HEK293 (cell line): ENCODE data around the gene PEX6.

Experiments
- CTCF ChIA-PET: fragments of 350-600 bp; formaldehyde crosslinking; extraction: SDS; loops from one replicate; lab custom pipeline; 2021; ENCODE audit warnings: antibody characterized with exemption; lab: Yijun Ruan, JAX
- POLR2A ChIA-PET: fragments of 300-600 bp; formaldehyde crosslinking; extraction: SDS; loops from one replicate; lab custom pipeline; 2020; ENCODE audit warnings: antibody characterized with exemption, inconsistent platforms; lab: Yijun Ruan, JAX
- H3K27ac ChIP-seq: fragments of 200-500 bp; sonication (Bioruptor generic); 2 replicates; pipeline ENCODE4 v1.5.1; 2014; ENCODE audit warnings: low read depth, low read length, control low read depth, inconsistent platforms; ENCODE audit errors: extremely low read depth
- H3K36me3 ChIP-seq, 2 experiments: fragments of 200-500 bp in 1 of 2; sonication (Bioruptor generic) in 1 of 2; 1 replicate in 1 of 2; 2 replicates in 1 of 2; pipeline ENCODE4 v1.5.1; 2014 to 2017; ENCODE audit warnings: inconsistent platforms in 2 of 2, low read length in 2 of 2; ENCODE audit not compliant: control insufficient read depth in 2 of 2, insufficient read depth in 1 of 2
- H3K4me1 ChIP-seq: fragments of 200-500 bp; sonication (Bioruptor generic); 2 replicates; pipeline ENCODE4 v1.5.1; 2014; ENCODE audit warnings: mild to moderate bottlenecking, low read length, inconsistent platforms; ENCODE audit not compliant: control insufficient read depth, insufficient read depth
- H3K4me3 ChIP-seq: 2 replicates; pipeline ENCODE4 v1.5.1; 2011; ENCODE audit warnings: low read depth, mild to moderate bottlenecking, control low read depth, low read length, moderate library complexity
- H3K9me3 ChIP-seq: fragments of 200-500 bp; sonication (Bioruptor generic); 2 replicates; pipeline ENCODE4 v1.5.1; 2014; ENCODE audit warnings: low read depth, low read length, inconsistent platforms; ENCODE audit not compliant: control insufficient read depth, insufficient read depth
- KLF16 ChIP-seq: fragments of 450-650 bp; formaldehyde crosslinking; IDR thresholded peaks from 2 replicates; pipeline ENCODE4 v1.5.1; 2017; ENCODE audit warnings: missing biosample characterization, missing genetic modification characterization
- MYNN ChIP-seq: fragments of 450-650 bp; formaldehyde crosslinking; IDR thresholded peaks from 2 replicates; pipeline ENCODE4 v1.5.1; 2016; ENCODE audit warnings: missing biosample characterization, missing genetic modification characterization, borderline replicate concordance
- OVOL3 ChIP-seq: fragments of 450-650 bp; formaldehyde crosslinking; IDR thresholded peaks from 2 replicates; pipeline ENCODE4 v1.5.1; 2016; ENCODE audit warnings: missing biosample characterization, missing genetic modification characterization
- PRDM1 ChIP-seq: fragments of 450-650 bp; formaldehyde crosslinking; IDR thresholded peaks from 2 replicates; pipeline ENCODE4; 2016; ENCODE audit warnings: missing biosample characterization, missing genetic modification characterization
- ZBTB1 ChIP-seq: fragments of 450-650 bp; formaldehyde crosslinking; IDR thresholded peaks from 2 replicates; pipeline ENCODE4 v1.5.1; 2016; ENCODE audit warnings: missing biosample characterization, missing genetic modification characterization
- ZIC2 ChIP-seq: fragments of 450-650 bp; formaldehyde crosslinking; IDR thresholded peaks from 2 replicates; pipeline ENCODE4 v1.5.1; 2016; ENCODE audit warnings: missing biosample characterization, missing genetic modification characterization
- ZNF112 ChIP-seq: fragments of 450-650 bp; formaldehyde crosslinking; IDR thresholded peaks from 2 replicates; pipeline ENCODE4 v1.5.0; 2017; ENCODE audit warnings: missing biosample characterization, missing genetic modification characterization
- ZNF121 ChIP-seq: fragments of 450-650 bp; formaldehyde crosslinking; IDR thresholded peaks from 2 replicates; pipeline ENCODE4 v1.5.1; 2016; ENCODE audit warnings: missing biosample characterization, missing genetic modification characterization
- ZNF133 ChIP-seq: fragments of 450-650 bp; formaldehyde crosslinking; IDR thresholded peaks from 2 replicates; pipeline ENCODE4 v1.5.1; 2016; ENCODE audit warnings: missing biosample characterization, missing genetic modification characterization
- ZNF169 ChIP-seq: fragments of 450-650 bp; formaldehyde crosslinking; IDR thresholded peaks from 2 replicates; pipeline ENCODE4 v1.5.1; 2016; ENCODE audit warnings: missing biosample characterization, missing genetic modification characterization
- ZNF23 ChIP-seq: fragments of 450-650 bp; formaldehyde crosslinking; IDR thresholded peaks from 2 replicates; pipeline ENCODE4 v1.5.1; 2016; ENCODE audit warnings: missing biosample characterization, missing genetic modification characterization, borderline replicate concordance
- ZNF274 ChIP-seq, 2 experiments: fragments of 200-500 bp in 1 of 2; fragments of 450-650 bp in 1 of 2; sonication (Bioruptor generic) in 1 of 2; formaldehyde crosslinking in 1 of 2; IDR thresholded peaks; 2 replicates each; pipeline versions ENCODE4 v1.5.1 to v1.6.1; 2014 to 2016; ENCODE audit warnings: borderline replicate concordance in 1 of 2, inconsistent platforms in 1 of 2, low read length in 1 of 2, missing biosample characterization in 1 of 2, missing genetic modification characterization in 1 of 2
- ZNF292 ChIP-seq: fragments of 450-650 bp; formaldehyde crosslinking; IDR thresholded peaks from 2 replicates; pipeline ENCODE4 v1.5.1; 2016; ENCODE audit warnings: low read depth, missing biosample characterization, missing genetic modification characterization, borderline replicate concordance
- ZNF335 ChIP-seq: fragments of 450-650 bp; formaldehyde crosslinking; conservative IDR thresholded peaks from 2 replicates; pipeline ENCODE4 v1.5.1; 2016; ENCODE audit warnings: missing biosample characterization, missing genetic modification characterization
- ZNF394 ChIP-seq: fragments of 450-650 bp; formaldehyde crosslinking; IDR thresholded peaks from 2 replicates; pipeline ENCODE4 v1.5.1; 2016; ENCODE audit warnings: missing biosample characterization, missing genetic modification characterization, mild to moderate bottlenecking, moderate library complexity, borderline replicate concordance
- ZNF404 ChIP-seq: fragments of 450-650 bp; formaldehyde crosslinking; IDR thresholded peaks from 2 replicates; pipeline ENCODE4 v1.5.1; 2017; ENCODE audit warnings: missing biosample characterization, missing genetic modification characterization
- ZNF426 ChIP-seq: fragments of 450-650 bp; formaldehyde crosslinking; IDR thresholded peaks from 2 replicates; pipeline ENCODE4 v1.5.1; 2017; ENCODE audit warnings: missing biosample characterization, missing genetic modification characterization, mild to moderate bottlenecking, inconsistent platforms, moderate library complexity
- ZNF548 ChIP-seq: fragments of 450-650 bp; formaldehyde crosslinking; IDR thresholded peaks from 2 replicates; pipeline ENCODE4 v1.5.1; 2016; ENCODE audit warnings: missing biosample characterization, missing genetic modification characterization
- ZNF626 ChIP-seq: fragments of 450-650 bp; sonication (Bioruptor Pico); formaldehyde crosslinking; IDR thresholded peaks from 2 replicates; pipeline ENCODE4 v1.5.1; 2018; ENCODE audit warnings: missing biosample characterization, missing genetic modification characterization, inconsistent platforms
- ZNF629 ChIP-seq: fragments of 450-650 bp; formaldehyde crosslinking; IDR thresholded peaks from 2 replicates; pipeline ENCODE4 v1.5.1; 2017; ENCODE audit warnings: missing biosample characterization, missing genetic modification characterization
- ZNF701 ChIP-seq: fragments of 450-650 bp; formaldehyde crosslinking; IDR thresholded peaks from 2 replicates; pipeline ENCODE4 v1.5.1; 2016; ENCODE audit warnings: missing biosample characterization, missing genetic modification characterization
- ZNF768 ChIP-seq: fragments of 450-650 bp; formaldehyde crosslinking; IDR thresholded peaks from 2 replicates; pipeline ENCODE4 v1.5.1; 2018; ENCODE audit warnings: missing biosample characterization, mild to moderate bottlenecking, missing genetic modification characterization
- ZSCAN30 ChIP-seq: fragments of 450-650 bp; IDR thresholded peaks from 2 replicates; pipeline ENCODE4 v1.5.1; 2018; ENCODE audit warnings: missing biosample characterization, mild to moderate bottlenecking, missing genetic modification characterization, moderate library complexity
- TF ChIP-seq, protein P1 (sequence below): fragments of 450-650 bp; formaldehyde crosslinking; IDR thresholded peaks from 2 replicates; pipeline ENCODE4 v1.5.1; 2016; ENCODE audit warnings: missing biosample characterization, missing genetic modification characterization
- TF ChIP-seq, protein P2 (sequence below): fragments of 450-650 bp; IDR thresholded peaks from 2 replicates; pipeline ENCODE4 v1.5.1; 2018; ENCODE audit warnings: missing biosample characterization, missing genetic modification characterization
- TF ChIP-seq, protein P3 (sequence below): fragments of 450-650 bp; formaldehyde crosslinking; IDR thresholded peaks from 2 replicates; pipeline ENCODE4 v1.5.1; 2016; ENCODE audit warnings: missing biosample characterization, missing genetic modification characterization
- TF ChIP-seq, protein P4 (sequence below): fragments of 450-650 bp; formaldehyde crosslinking; IDR thresholded peaks from 2 replicates; pipeline ENCODE4 v1.5.1; 2016; ENCODE audit warnings: missing biosample characterization, missing genetic modification characterization
- TF ChIP-seq, protein P5 (sequence below): fragments of 450-650 bp; formaldehyde crosslinking; IDR thresholded peaks from 2 replicates; pipeline ENCODE4 v1.5.1; 2016; ENCODE audit warnings: missing biosample characterization, missing genetic modification characterization, low read depth

The PEX6 gene

DNA sequence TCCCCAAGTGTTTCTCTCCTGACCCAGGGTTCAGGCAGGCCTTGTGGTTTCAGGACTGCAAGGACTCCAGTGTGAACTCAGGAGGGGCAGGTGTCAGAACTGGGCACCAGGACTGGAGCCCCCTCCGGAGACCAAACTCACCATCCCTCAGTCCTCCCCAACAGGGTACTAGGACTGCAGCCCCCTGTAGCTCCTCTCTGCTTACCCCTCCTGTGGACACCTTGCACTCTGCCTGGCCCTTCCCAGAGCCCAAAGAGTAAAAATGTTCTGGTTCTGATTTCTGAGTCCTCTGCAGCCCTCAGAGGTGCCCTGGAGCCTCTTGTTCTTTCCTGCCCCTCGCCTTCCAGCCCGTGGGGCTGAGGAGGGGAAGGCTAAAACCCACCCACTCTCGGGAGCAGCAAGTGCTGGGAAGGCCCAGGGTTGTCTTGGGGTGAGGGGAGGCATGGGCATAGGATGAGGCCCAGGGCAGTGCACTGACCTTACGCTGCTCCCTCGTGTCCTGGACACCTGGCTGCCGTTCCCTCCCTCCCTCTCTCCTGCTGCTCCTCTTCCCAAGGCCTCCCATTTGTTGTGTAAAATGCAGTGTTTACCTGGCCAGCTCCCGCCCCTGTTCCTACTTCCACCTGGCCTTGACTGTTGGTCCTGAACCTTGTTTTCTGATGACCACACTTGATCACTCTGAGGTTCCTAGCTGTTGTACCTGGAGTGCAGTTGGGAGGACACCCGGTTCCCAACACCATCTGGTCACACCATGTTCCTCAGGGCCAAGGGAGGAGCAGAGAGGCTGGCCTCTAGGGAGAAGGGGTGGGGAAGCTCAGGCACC lies 39.8 kb downstream of the PEX6 start:
- Histone ChIP-seq H3K4me3 (no peak overlapping the region), H3K27ac (no peak overlapping the region), H3K4me1 (no peaks in the 10 kb centered on the region), H3K9me3 (no peaks in the 10 kb centered on the region), H3K36me3 (peaks cover 20 to 67% of the 10 kb centered on the region in 2 experiments)
- ChIA-PET POLR2A (interaction anchor here (0.7 to 3.3 kb wide), 5 partner anchors 10 to 75 kb away, joined by 3 to 16 read pairs (median 4); partner anchors contain the start of genes CNPY3, KLHDC3, MEA1 and PPP2R5D), CTCF (interaction anchor here (0.7 kb wide), 1 partner anchor 25 kb away, joined by 4 read pairs; no protein-coding TSS in a partner anchor)
- TF ChIP-seq ZNF121 (no peak), MYNN (no peak), KLF16 (tag by site-specific recombination) (no peak), ZNF426 (tag by site-specific recombination) (no peak), ZIC2 (tag by site-specific recombination) (no peak), ZNF394 (tag by site-specific recombination) (no peak), ZBTB1 (tag by site-specific recombination) (no peak), ZNF768 (tag by site-specific recombination) (no peak), ZNF548 (tag by site-specific recombination) (no peak), ZNF23 (tag by site-specific recombination) (no peak), ZNF133 (tag by site-specific recombination) (no peak), ZNF292 (tag by site-specific recombination) (no peak)
- TF ChIP-seq, protein P1, sequence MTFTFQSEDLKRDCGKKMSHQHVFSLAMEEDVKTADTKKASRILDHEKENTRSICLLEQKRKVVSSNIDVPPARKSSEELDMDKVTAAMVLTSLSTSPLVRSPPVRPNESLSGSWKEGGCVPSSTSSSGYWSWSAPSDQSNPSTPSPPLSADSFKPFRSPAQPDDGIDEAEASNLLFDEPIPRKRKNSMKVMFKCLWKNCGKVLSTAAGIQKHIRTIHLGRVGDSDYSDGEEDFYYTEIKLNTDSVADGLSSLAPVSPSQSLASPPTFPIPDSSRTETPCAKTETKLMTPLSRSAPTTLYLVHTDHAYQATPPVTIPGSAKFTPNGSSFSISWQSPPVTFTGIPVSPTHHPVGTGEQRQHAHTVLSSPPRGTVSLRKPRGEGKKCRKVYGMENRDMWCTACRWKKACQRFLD (tag by site-specific recombination) = no peak
- TF ChIP-seq, protein P2, sequence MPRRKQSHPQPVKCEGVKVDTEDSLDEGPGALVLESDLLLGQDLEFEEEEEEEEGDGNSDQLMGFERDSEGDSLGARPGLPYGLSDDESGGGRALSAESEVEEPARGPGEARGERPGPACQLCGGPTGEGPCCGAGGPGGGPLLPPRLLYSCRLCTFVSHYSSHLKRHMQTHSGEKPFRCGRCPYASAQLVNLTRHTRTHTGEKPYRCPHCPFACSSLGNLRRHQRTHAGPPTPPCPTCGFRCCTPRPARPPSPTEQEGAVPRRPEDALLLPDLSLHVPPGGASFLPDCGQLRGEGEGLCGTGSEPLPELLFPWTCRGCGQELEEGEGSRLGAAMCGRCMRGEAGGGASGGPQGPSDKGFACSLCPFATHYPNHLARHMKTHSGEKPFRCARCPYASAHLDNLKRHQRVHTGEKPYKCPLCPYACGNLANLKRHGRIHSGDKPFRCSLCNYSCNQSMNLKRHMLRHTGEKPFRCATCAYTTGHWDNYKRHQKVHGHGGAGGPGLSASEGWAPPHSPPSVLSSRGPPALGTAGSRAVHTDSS = no peak

DNA sequence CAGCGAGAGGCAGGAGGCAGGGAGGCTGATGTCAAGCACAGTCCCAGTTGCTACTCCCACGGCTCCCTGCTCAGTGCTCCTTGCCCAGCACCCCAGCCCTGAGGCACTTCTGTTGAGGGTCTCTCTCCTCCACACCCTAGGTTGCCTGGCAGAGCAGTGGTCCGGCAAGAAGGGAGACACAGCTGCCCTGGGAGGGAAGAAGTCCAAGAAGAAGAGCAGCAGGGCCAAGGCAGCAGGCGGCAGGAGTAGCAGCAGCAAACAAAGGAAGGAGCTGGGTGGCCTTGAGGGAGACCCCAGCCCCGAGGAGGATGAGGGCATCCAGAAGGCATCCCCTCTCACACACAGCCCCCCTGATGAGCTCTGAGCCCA lies 40.6 kb downstream of the PEX6 start:
- Histone ChIP-seq H3K27ac (no peak overlapping the region), H3K4me1 (no peaks in the 10 kb centered on the region), H3K4me3 (no peak overlapping the region), H3K36me3 (peaks cover 17 to 70% of the 10 kb centered on the region in 2 experiments), H3K9me3 (no peaks in the 10 kb centered on the region)
- CTCF ChIA-PET = no interaction called here
- POLR2A ChIA-PET = interaction anchor here (0.6 to 3.3 kb wide), 5 partner anchors 9 to 1034 kb away, joined by 3 to 16 read pairs (median 4); partner anchors contain the start of genes CNPY3, KLHDC3, MEA1 and PPP2R5D
- TF ChIP-seq ZNF701 (tag by site-specific recombination) (no peak), ZNF626 (tag by site-specific recombination) (no peak), ZNF169 (tag by site-specific recombination) (no peak), ZNF335 (tag by site-specific recombination) (no peak), PRDM1 (no peak), ZNF274 (IDR thresholded peaks at IDR 0.05; ENCODE audit: low read length) (no peak), ZNF274 (tag by site-specific recombination; IDR thresholded peaks at IDR 0.05; ENCODE audit: borderline replicate concordance) (no peak), ZNF112 (tag by site-specific recombination) (no peak), OVOL3 (tag by site-specific recombination) (no peak), ZSCAN30 (tag by site-specific recombination) (no peak), ZNF404 (tag by site-specific recombination) (no peak), ZNF629 (tag by site-specific recombination) (no peak)
- TF ChIP-seq, protein P3, sequence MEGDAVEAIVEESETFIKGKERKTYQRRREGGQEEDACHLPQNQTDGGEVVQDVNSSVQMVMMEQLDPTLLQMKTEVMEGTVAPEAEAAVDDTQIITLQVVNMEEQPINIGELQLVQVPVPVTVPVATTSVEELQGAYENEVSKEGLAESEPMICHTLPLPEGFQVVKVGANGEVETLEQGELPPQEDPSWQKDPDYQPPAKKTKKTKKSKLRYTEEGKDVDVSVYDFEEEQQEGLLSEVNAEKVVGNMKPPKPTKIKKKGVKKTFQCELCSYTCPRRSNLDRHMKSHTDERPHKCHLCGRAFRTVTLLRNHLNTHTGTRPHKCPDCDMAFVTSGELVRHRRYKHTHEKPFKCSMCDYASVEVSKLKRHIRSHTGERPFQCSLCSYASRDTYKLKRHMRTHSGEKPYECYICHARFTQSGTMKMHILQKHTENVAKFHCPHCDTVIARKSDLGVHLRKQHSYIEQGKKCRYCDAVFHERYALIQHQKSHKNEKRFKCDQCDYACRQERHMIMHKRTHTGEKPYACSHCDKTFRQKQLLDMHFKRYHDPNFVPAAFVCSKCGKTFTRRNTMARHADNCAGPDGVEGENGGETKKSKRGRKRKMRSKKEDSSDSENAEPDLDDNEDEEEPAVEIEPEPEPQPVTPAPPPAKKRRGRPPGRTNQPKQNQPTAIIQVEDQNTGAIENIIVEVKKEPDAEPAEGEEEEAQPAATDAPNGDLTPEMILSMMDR (tag by site-specific recombination) = no peak
- TF ChIP-seq, protein P4, sequence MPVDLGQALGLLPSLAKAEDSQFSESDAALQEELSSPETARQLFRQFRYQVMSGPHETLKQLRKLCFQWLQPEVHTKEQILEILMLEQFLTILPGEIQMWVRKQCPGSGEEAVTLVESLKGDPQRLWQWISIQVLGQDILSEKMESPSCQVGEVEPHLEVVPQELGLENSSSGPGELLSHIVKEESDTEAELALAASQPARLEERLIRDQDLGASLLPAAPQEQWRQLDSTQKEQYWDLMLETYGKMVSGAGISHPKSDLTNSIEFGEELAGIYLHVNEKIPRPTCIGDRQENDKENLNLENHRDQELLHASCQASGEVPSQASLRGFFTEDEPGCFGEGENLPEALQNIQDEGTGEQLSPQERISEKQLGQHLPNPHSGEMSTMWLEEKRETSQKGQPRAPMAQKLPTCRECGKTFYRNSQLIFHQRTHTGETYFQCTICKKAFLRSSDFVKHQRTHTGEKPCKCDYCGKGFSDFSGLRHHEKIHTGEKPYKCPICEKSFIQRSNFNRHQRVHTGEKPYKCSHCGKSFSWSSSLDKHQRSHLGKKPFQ = no peak
- TF ChIP-seq, protein P5, sequence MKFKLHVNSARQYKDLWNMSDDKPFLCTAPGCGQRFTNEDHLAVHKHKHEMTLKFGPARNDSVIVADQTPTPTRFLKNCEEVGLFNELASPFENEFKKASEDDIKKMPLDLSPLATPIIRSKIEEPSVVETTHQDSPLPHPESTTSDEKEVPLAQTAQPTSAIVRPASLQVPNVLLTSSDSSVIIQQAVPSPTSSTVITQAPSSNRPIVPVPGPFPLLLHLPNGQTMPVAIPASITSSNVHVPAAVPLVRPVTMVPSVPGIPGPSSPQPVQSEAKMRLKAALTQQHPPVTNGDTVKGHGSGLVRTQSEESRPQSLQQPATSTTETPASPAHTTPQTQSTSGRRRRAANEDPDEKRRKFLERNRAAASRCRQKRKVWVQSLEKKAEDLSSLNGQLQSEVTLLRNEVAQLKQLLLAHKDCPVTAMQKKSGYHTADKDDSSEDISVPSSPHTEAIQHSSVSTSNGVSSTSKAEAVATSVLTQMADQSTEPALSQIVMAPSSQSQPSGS (tag by site-specific recombination) = no peak
